NCI-H345 (cell line): ENCODE measurements around the gene PKHD1.
"Not testable (repeated sequence)": the region's sequence is repeated elsewhere in the genome, so short reads cannot be mapped to it uniquely, and the experiment has no call there.

Experiments
- DNase-seq: peaks from one replicate; lab custom pipeline; 2025; lab: John Stamatoyannopoulos, UW

Gene PKHD1

GRCh38 chr6:51855310-51856082 lies 231.9 kb downstream of the PKHD1 start:
- DNase-seq = peak; percentile 59

DNA sequence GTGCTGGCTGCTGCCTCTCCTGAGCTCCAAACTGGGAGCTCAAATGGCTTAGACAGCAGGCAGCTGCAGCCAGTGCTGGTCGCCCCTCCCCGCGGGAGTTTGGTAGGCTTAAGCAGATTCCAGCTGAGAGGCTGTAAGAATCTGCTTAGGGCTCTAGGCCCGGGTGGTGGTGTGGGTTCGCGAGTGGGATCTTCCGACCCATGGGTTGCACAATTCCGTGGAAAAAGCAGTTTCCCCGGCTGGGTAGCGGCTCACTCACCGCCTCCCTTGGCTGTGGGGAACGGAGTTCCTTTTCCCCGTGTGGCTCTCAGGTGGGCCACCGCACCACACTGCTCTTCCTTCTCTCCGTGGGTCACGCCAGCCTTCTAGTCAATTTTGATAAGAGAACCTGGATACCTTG lies 232.5 kb downstream of the PKHD1 start:
- no peak for DNase-seq

DNA sequence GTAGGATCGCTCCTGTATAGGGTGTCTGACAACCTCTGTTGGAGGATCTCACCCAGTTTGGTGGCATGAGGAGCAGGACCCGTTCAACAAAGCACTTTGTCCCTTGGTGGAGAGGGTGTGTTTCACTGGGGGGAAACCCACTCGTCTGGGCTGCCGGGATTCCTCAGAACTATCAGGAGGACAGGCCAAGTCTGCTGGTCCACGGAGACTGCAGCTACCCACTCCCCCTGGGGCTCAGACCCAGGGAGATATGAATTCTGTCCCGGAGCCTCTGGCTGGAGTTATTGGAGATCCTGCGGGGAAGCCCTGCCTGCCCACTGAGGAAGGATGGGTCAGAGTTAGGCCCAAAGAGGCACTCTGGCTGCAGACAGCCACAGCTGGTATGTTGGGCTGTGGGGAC lies 233.1 kb downstream of the PKHD1 start:
- no peak for DNase-seq

DNA sequence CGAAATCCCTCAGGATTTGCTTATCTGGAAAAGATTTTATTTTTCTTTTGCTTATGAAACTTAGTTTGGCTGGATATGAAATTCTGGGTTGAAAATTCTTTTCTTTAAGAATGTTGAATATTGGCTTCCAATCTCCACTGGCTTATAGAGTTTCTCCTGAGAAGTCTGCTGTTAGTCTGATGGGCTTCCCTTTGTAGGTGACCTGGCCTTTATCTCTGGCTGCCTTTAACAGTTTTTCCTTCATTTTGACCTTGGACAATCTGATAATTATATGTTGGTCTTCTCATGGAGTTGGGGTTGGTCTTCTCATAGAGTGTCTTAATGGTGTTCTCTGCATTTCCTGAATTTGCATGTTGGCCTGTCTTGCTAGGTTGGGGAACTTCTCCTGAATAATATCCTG lies 234.3 kb downstream of the PKHD1 start:
- DNase-seq = not testable (repeated sequence)

- DNase-seq = no peak
Measured at GRCh38 chr6:51846531-51846930, 240.9 kb downstream of the PKHD1 start.

DNA sequence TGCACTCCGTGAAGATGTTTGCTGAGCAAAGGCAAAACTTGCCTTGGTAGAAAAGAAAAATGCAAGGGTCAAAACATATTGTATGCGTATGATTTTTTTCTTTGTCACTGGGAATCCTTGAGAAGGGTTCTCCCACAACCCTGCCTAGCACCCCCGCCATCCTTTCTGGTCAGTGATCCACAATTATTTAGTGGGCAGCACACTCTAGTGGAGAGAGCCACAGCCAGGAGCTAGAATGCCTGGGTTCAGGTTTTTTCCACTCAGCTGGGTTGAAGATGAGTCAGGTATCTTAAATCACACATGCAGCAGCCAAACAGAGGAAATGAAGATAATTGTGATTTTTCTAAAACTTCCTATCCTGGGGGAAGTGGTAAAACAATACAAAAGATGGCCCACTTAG lies 243.1 kb downstream of the PKHD1 start:
- DNase-seq = peak; percentile 13

DNA sequence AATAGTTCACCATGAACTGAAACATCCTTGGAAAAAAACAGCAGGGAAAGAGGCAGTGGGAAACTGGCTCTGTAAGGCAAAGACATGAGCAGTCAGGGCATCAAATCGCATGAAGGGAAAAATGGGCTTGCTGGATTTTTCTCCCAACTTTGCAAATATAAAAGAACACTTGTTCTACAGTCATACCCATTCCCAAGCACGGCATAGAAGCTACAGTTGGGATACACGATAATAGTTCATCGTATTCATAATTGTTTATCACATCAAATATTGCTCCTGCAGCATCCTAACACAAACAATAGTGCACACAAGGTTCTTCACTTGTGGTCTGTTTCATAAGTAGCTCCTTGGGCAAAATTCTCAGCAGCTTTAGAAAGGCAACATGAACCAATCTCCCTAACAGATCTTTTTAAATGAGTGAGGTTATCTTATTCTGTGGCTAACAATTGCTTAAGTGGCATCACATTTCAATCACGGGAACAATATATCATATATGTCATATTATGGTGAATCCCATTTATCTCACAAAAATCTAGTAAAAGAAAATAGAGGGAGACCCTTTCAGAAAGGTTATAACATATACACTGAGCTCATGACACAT lies 243.9 kb downstream of the PKHD1 start:
- DNase-seq = no peak

DNA sequence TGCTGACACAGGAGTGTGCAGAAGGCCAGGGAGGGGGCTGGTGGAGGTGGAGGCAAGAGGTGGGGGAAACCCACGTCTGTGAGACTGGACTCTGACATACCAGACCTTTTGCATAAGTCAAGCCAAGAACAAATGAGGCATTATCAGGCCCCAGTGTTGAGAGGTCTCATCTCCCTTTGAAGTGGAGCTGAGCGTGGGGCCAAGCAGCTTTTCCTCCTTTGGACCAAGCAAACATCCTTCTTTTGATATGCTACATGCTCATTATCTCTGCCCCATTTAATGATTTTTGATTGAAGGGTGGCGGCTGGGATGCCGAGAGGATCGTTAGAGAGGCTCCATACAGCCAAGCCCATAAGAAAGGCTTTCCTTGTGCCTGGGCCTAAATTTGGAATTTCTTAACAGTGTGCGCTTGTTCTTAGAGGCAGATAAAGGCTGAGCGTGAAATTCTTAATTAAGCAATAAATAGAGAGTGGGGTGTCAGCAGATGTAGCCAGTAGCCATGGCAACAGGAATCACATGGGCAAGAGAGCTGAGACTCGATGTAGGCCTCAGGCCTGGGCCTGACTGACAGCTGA lies 244.5 kb downstream of the PKHD1 start:
- DNase-seq = no peak

DNA sequence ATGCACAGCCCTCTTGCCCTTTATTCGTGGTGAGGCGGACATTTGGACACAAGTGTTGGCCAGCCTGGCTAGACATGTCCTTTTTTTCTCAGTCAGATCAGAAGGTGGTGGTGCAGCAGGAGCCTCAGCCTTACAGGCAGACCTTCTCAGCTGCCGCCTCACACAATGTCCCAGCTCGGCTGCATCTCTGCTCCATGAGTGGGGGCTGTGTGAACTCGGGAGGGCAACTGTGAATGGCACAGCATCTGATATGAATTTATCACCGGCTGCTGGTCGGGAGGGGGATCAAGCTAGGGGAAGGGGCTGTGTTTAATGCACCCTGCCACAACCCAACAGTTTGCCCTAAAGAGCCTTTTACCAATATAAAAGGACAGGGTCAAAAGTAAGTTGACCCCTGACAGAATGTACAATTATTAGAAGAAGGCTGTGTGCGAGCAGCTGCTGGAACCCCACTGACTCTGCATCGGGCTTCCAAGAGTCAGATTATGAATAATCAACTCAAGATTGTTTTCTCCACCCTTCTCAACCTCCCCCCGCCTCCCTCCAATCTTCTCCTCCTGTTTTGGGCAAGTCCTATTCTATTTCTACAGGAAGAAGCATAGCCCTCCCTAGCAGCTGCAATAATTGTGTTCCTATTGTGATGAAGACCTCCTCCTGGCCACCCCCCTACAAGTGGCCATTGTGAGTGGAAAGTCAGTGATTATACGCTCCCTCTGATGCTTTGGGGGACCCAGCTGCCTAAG lies 245.2 kb downstream of the PKHD1 start:
- DNase-seq = no peak

GRCh38 chr6:51841626-51842025 lies 245.8 kb downstream of the PKHD1 start:
- no peak for DNase-seq

DNA sequence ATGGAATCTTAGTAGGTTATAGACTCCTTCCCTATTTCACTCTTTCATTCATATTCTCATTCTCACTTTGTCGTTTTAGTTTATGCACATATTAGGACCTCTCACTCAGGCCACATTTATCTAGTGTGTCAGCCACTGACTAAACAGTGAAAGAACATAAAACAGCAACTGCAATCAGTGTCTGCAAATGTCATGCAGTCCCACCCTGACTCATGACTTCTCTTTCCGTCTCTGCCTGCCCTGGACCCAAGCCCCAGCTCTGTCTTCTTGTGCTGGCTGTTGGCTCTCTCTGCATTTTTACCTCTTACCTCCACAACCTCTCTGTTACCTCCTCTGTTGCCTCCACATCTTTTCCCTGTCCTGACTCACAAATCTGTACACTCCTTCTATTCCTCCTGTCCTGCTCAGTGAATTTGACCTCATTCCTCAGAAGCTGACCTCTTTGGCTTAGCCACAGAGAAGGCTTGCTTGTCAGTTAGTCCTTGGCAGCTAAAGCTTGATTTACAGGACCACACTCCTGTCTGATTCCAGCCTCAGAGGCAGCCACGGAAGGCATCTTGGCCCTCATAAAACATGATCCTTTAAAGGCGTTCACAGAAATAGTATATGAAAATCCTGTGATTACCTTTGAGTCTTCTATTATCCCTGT lies 247.6 kb downstream of the PKHD1 start:
- DNase-seq = no peak

- no peak for DNase-seq
Measured at GRCh38 chr6:51830666-51831065, 256.7 kb downstream of the PKHD1 start.

GRCh38 chr6:51827580-51827979 lies 259.8 kb downstream of the PKHD1 start:
- peak; percentile 52 for DNase-seq

DNA sequence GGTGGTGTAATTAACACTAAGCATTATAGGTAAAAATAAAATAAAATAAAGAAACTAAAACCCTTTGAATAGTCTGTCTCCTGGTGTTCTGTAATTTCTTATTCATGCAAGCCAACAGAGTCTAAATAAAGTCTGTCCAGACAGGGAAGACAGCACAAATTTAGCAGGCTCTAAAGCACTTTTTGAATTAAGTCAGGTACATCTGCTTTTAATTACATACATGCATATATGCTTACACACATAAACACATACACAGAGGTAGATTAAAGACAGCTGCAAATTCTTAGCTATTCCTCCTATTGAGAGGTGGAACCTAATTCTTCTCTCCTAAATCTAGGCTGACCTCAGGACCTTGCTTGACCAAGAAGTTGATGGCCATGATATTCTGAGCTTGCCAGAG lies 262.5 kb downstream of the PKHD1 start:
- DNase-seq = no peak

GRCh38 chr6:51820555-51820954 lies 266.9 kb downstream of the PKHD1 start:
- DNase-seq = no peak

GRCh38 chr6:51818520-51819022 lies 268.8 kb downstream of the PKHD1 start:
- no peak for DNase-seq

GRCh38 chr6:51817832-51818231 lies 269.6 kb downstream of the PKHD1 start:
- no peak for DNase-seq

DNA sequence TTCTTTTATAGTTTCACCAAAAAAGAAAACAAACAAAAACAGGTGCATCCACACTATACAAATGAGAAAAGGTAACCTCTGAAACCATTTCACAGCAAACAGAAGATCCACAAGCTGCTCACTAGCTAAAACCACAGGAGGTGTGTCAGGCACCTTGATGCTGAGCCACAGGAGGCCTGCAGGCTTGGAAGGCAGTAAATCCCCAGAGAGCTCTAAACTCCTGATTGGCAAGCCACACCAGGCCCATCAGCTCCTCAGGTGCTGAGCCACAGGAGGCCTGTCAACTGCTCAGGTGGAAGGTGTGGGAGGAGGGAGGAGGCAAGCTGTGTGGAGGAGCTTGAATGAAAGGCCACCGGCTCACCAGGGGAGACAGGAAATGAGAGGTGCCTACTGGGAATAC lies 273.0 kb downstream of the PKHD1 start:
- peak; percentile 97 for DNase-seq

GRCh38 chr6:51813904-51814303 lies 273.5 kb downstream of the PKHD1 start:
- DNase-seq = no peak

DNA sequence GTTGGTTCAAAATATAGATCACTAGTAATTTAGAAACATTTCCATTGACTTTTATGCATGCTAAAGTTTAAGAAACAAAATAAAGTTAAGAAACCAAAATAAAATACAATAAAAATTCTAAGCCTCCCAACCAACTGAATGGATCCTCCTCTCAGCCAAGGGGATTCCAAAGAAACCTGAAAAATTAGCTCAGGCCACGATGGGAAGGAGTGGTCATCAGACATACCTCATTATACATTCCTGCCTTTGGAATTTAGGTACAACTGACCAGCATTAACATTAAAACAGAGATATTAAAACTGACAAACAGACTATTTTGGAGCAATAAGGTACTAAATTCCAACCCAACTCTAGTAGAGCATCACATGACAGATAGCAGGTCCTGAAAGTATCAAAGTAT lies 275.2 kb downstream of the PKHD1 start:
- DNase-seq = no peak

GRCh38 chr6:51805517-51805916 lies 281.9 kb downstream of the PKHD1 start:
- DNase-seq = no peak

DNA sequence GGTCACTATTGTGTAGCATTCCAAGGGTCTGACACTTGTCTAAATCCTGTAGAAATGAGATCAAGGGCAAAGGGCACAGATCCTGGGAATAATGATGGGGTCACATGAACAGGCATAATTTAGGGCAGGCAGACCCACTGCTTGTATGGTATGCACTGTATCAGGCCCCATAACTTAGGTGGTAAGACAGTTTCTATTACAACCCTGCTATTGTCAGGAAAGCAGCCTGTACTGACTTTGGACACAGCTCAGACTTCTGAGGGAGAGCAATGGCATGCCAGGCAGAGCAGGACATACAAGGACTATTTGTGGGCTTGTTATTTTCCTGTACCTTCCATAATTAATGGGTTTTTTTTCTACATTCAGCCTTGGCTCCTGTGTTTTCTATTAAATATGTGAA lies 286.8 kb downstream of the PKHD1 start:
- DNase-seq = no peak
